NOMO-1 (cell line): ENCODE results near the gene EPN2.
"Not testable (repeated sequence)": the region's sequence is repeated elsewhere in the genome, so short reads cannot be mapped to it uniquely, and the experiment has no call there.

Experiments
- DNase-seq, 2 experiments: peaks; one replicate each; lab custom pipeline; 2025; ENCODE audit not compliant: unreplicated experiment in 2 of 2; lab: John Stamatoyannopoulos, UW

Gene EPN2

GRCh38 chr17:19341641-19342610, 104.8 kb downstream of the EPN2 start:
- DNase-seq = no peak

GRCh38 chr17:19342611-19343255, 105.6 kb downstream of the EPN2 start:
- no peak for DNase-seq

- no peak for DNase-seq
Measured at GRCh38 chr17:19343256-19343630, 106.1 kb downstream of the EPN2 start.

- DNase-seq = no peak
Measured at GRCh38 chr17:19343671-19344151, 106.5 kb downstream of the EPN2 start.

GRCh38 chr17:19344311-19345066, 107.3 kb downstream of the EPN2 start:
- no peak for DNase-seq

GRCh38 chr17:19345067-19345460, 107.9 kb downstream of the EPN2 start:
- no peak for DNase-seq

- DNase-seq = no peak
Measured at GRCh38 chr17:19345486-19346350, 108.6 kb downstream of the EPN2 start.

- no peak for DNase-seq
Measured at GRCh38 chr17:19346351-19347255, 109.4 kb downstream of the EPN2 start.

- no peak for DNase-seq
Measured at GRCh38 chr17:19347323-19348080, 110.3 kb downstream of the EPN2 start.

- DNase-seq = no peak
Measured at GRCh38 chr17:19348081-19348650, 111.0 kb downstream of the EPN2 start.

GRCh38 chr17:19348806-19349205, 111.6 kb downstream of the EPN2 start:
- no peak for DNase-seq

- not testable (repeated sequence) for DNase-seq
Measured at GRCh38 chr17:19353401-19353800, 116.2 kb downstream of the EPN2 start.

- no peak for DNase-seq
Measured at GRCh38 chr17:19354748-19355147, 117.6 kb downstream of the EPN2 start.

- no peak for DNase-seq
Measured at GRCh38 chr17:19357351-19357750, 120.2 kb downstream of the EPN2 start.

GRCh38 chr17:19357761-19358160, 120.6 kb downstream of the EPN2 start:
- no peak for DNase-seq

GRCh38 chr17:19359151-19359550, 122.0 kb downstream of the EPN2 start:
- DNase-seq = no peak

GRCh38 chr17:19359856-19360255, 122.7 kb downstream of the EPN2 start:
- DNase-seq = no peak

- DNase-seq = no peak
Measured at GRCh38 chr17:19360772-19361171, 123.6 kb downstream of the EPN2 start.
